ENCODE data around the gene GALP.
"Not testable (repeated sequence)": the region's sequence is repeated elsewhere in the genome, so short reads cannot be mapped to it uniquely, and the experiment has no call there.

Gene GALP

DNA sequence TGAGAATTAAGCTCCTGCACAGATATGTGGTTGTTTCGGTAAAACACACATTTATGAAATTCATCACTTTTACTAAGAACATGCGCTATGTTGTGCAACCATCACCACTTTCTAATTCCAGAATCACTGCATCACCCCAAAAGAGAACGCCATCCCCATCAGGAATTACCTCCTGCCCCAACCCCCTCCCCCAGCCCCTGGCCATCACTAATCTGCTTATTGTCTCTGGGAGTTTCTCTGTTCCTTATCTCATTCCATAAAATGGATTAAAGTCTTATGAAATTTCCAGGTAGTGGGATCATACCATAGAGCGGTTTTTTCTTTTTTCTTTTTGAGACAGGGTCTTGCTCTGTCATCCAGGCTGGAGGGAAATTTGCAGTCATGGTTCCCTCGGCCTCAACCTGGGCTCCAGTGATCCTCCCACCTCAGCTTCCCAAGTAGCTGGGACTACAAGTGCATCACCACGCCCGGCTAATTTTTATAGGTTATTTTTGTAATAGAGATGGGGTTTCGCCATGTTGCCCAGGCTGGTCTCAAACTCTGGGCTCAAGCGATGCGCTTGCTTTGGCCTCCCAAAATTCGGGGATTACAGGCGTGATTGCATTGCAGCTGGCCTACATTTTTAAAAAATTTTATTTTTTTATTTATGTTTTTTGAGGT is 18.3 kb downstream of the GALP start:
- DNase-seq, result no peak

DNA sequence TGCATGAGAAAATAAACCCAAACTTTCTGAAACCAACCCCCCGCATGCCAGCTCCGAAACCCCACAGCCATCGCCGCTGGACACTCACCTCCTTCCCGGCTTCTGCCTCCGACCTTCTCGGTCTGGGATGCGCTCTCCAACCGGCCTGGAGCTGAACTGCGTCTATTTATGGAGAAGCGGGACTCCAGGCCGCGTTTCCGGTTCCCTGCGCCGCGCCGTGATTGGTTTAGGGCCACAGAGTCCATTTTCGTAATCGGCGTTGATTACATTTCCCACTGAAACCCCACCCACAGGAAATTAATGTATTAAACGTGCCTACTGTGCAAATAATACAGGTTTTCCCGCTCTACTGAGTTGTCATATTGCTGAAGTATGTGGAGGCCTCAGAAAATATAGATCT is 21.8 kb downstream of the GALP start, which contains the start of gene ZSCAN5B:
ZSCAN5B (minus strand) TSS at position 138 of the 400 bp plus-strand sequence. CDS start 4,731 bp downstream, outside the sequence.
- not testable (repeated sequence) for DNase-seq

DNA sequence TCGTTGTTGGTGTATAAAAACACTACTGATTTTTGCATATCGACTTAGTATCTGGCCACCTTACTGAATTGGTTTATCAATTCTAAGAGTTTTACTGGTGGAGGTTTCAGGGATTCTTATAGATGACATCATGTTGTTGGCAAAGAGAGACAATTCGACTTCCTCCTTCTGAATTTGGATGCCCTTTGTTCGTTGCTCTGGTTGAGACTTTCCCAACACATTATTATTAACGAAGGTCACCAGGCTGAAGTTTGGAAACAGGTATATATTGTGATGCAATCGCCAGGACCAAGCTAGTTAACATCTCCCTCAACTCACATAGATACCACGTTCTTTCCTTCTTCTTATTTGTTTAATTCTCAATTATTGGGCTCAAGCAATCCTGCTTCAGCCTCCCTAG is 23.9 kb downstream of the GALP start:
- no peak for DNase-seq

DNA sequence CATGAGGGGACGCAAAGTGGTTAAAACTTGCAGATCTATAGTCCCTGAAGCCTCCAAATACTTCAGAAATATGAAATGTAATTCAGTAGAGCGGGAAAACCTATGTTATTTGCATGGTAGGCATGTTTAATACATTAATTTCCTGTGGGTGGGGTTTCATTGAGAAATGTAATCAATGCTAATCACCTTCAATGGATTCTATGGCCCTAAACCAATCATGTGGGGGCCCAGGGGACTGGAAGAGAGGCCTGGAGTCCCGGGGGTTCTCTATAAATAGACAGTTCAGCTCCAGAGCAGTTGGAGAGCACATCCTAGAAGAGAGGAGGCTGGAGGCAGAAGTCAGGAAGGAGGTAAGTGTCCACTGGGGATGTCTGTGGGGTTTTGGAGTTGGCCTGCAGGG is 26.2 kb downstream of the GALP start, which contains the start of gene ZSCAN5C:
ZSCAN5C (plus strand) TSS at position 301 of the 400 bp plus-strand sequence. CDS start 3,641 bp downstream, outside the sequence.
- DNase-seq, result no peak

DNA sequence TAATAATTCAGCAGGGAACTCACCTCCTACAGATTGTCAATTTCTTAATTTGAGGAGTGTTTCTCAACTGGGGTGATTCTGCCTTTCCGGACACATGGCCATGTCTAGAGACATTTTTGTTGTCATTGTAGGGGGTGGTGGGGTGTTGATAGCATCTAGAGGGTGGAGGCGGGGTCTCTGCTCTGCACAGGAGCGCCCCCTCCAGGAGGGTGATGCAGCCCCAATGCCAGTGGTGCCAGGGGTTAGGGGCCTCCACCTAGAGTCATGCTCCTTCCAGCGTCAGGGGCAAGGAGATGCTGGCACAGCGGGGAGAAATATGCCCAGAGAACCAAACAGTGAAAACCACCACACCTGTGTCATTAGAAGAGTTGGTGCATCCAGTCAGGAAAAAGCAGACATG is 31.8 kb downstream of the GALP start:
- DNase-seq, result not testable (repeated sequence)

DNA sequence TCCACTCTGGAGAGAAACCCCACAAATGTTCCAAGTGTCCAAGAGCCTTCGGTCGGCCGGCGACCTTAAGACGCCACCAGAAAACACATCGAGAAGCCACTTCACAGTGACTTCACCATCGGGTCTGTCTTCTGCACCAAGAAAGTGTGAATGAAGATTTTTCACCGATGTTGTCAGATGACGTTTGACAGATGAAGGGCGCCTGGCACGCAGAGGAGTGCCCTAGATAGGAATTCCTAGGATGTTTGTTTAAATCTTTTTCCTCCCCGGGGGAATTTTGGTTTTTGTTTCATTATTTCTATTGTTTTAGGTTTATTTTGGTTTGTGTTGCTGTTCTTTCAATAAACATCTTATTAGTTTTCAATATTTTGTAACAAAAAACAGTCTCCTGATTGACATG is 33.3 kb downstream of the GALP start:
- DNase-seq, result no peak

DNA sequence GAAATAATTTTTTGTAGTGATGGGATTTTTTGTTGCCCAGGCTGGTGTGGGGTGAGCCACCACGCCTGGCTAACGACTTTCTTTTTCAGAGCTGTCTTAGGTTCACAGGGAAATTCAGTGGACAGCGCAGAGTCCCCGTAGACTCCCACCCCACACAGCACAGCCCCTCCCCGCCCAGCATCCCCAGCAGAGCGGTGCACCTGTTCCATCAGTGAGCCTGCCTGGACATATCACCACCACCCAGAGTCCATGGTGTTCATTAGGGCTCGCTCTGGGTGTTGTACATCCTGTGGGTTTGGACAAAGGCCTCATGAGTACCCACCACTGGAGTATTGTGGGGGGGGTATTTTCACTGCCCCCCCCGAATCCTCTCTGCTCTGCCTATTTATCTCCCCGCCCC is 34.2 kb downstream of the GALP start:
- not testable (repeated sequence) for DNase-seq

DNA sequence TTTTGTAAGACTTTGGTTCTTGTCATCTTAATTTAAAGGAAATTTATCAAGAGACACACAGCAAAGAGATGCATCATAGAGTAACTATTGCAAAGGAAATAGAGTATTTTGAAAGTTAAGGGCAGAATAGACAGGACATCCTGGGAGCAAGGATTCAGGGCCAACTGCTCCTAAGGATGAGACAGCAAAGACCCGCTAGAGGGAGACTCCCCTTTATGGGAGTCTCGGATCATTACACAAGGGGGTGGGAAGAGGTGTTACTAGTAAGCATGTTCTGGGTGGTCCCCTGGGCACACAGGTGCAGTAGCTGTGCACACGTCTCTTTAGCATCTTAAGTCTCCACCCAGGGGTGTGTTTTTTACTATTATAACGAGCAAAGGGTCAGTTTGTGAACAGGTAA is 35.9 kb downstream of the GALP start:
- DNase-seq, result no peak

DNA sequence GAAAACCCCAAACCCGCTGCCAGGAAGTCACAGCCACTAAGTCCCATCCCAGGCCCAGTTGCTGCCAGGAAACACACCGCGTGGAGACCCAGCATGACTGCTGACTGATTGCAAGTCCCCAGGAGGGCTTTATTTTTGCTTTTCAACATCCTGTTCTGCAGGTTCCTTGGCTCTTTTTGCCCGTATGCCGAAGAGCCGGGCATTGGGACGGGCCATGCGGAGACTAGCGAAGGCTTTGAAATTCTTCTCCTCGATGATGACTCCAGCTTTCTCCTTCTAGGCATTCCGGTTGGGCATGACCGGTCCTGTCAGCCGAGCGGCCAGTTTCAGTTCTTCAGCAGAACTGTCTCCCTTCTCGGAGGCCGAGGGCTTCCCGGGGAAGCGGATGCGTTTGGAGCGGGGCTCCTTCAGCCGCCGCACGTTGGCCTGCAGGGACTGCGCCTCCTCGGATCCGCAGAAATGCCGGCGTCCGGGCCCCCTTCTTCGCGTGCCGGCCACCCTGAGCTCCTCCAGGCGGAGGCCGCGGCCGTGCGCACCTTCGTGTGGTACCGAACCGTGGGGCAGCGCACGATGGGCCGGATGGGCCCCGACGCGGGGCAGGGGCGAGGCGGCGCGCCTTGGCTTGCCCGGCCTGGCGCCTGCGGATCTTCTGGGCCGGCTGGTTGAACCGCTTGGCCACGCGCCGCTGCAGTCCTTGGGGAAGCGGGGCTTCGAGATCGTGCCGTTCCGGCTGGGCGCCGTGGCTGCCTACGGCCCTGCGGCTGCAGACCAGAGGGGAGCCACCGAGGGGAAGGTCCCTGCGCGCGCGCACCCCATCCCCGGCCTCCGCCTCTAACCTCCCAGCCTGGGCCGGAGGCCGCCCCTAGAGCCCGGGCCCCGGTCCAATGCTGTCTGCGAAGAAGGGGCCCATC is 41.5 kb downstream of the GALP start:
- DNase-seq, result no peak

DNA sequence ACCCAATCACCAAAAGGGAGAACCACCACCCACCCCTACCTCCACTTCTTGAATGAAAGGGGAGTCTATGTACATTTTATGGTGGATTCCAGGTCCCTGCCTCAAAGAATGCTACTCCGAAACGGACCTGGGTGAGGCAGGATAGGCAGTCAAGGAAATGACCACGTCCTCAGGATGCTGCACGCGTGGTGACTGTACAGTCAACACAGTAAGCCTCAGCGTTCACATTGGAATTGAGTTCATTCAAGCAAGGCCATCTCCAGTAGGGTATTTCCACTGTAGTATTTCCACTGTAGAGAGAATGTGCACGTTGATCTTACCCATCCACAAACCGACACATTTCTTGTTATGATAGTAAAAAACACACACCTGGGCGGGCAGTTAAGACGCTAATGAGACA is 43.2 kb downstream of the GALP start:
- no peak for DNase-seq

DNA sequence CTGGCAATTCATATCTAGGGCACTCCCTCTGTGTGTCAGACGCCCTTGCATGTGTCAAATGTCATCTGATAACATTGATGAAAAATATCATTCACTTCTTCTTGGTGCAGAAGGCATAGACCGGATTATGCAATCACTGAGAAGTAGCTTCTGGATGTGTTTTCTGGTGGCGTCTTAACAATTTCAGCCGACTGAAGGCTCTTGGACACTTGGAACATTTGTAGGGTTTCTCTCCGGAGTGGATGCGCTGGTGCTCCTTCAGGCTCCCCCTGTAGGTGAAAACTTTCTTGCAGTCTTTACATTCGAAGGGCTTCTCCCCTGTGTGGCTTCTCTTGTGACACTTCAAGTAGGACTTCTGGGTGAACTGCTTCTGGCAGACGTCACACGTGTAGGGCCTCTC is 45.6 kb downstream of the GALP start:
- not testable (repeated sequence) for DNase-seq

DNA sequence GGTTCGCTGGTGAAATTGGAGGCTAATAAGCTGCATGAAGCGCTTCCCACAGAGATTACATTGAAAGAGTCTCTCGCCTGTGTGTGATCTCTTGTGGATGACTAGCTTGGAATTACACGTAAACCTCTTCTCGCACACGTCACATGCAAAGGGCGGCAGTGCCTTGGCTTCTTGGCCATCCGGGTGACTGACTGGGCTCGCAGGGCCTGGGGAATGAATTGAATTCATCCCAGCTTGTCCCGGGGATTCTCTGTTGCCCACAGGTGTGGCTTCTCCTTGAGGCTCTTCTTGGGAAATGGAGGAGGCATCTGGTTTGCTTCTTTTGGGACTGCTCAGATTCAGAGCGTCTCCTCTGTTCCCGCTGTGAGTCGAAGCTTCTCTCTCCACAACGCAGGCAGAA is 46.0 kb downstream of the GALP start:
- no peak for DNase-seq

DNA sequence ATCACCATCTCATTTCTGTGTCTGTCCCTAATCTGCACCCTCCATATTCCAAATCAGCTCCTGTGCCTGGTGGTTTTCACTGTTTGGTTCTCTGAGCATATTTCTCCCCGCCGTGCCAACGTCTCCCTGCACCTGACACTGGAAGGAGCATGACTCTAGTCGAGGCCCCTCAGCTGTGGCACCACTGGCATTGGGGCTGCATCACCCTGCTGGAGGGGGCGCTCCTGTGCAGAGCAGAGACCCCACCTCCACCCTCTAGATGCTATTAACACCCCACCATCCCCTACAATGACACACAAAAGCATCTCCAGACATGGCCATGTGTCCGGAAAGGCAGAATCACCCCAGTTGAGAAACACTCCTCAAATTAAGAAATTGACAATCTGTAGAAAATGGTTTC is 47.1 kb downstream of the GALP start:
- no peak for DNase-seq

DNA sequence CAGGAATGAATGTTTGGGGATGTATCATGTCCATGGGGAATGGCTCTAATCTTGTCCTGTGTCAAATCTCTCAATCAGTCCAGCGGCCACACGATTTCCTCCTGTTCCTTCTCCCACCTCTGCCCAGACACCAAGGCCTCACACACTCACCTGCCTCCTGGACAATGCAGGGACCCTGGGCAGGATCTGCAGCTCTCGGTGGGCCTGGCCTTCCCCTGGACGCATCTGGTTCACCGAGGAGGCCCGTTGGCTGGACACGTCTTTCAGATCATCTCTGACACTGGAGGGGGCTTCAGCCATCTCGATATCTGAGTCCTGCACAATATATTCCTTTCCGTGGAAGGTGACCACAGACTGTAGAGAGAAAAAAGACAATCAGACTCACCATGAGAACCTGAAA is 47.7 kb downstream of the GALP start:
- DNase-seq, result no peak
